ENCODE measurements around the gene MAP3K20. TPM values are rescaled to one million over a fixed set of nuclear protein-coding genes. Genes with fewer than 3 reads are reported as not detected.

The MAP3K20 gene
- total RNA-seq, 1 donor from 2014 or later: 11.8 TPM

DNA sequence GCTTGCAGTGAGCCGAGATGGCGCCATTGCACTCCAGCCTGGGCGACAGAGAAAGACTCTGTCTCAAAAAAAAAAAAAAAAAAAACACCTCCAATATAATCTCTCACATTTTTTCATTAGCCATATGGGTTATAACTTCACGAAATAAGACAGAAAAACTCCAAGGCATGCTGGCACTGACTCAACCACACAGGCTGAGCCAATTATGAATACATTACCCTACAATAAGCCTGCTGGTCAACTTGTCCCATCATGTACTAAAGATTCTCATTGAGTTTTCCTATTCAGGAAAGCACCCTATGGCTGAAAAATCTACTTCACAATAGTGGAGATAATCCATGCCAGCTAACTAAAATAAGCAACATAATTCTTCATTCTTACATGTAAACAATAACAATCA is 12.8 kb upstream of the MAP3K20 start:
- H3K4me1 Mint-ChIP-seq (ENCODE audit: unreplicated experiment): no peaks in the 10 kb centered on the region
- H3K27me3 Mint-ChIP-seq (ENCODE audit: unreplicated experiment): no peaks in the 10 kb centered on the region
- H3K27ac Mint-ChIP-seq (ENCODE audit: unreplicated experiment): no peak overlapping the region
- TF ChIP-seq, protein P1, sequence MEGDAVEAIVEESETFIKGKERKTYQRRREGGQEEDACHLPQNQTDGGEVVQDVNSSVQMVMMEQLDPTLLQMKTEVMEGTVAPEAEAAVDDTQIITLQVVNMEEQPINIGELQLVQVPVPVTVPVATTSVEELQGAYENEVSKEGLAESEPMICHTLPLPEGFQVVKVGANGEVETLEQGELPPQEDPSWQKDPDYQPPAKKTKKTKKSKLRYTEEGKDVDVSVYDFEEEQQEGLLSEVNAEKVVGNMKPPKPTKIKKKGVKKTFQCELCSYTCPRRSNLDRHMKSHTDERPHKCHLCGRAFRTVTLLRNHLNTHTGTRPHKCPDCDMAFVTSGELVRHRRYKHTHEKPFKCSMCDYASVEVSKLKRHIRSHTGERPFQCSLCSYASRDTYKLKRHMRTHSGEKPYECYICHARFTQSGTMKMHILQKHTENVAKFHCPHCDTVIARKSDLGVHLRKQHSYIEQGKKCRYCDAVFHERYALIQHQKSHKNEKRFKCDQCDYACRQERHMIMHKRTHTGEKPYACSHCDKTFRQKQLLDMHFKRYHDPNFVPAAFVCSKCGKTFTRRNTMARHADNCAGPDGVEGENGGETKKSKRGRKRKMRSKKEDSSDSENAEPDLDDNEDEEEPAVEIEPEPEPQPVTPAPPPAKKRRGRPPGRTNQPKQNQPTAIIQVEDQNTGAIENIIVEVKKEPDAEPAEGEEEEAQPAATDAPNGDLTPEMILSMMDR (IDR thresholded peaks at IDR 0.05; ENCODE audit: unreplicated experiment): no peak
- DNase-seq (ENCODE audit: low spot score): no peak
- H3K9me3 Mint-ChIP-seq (ENCODE audit: unreplicated experiment): no peaks in the 10 kb centered on the region
- H3K36me3 Mint-ChIP-seq (ENCODE audit: low read depth, unreplicated experiment): no peaks in the 10 kb centered on the region
- no peak overlapping the region for H3K4me3 Mint-ChIP-seq (ENCODE audit: unreplicated experiment)

DNA sequence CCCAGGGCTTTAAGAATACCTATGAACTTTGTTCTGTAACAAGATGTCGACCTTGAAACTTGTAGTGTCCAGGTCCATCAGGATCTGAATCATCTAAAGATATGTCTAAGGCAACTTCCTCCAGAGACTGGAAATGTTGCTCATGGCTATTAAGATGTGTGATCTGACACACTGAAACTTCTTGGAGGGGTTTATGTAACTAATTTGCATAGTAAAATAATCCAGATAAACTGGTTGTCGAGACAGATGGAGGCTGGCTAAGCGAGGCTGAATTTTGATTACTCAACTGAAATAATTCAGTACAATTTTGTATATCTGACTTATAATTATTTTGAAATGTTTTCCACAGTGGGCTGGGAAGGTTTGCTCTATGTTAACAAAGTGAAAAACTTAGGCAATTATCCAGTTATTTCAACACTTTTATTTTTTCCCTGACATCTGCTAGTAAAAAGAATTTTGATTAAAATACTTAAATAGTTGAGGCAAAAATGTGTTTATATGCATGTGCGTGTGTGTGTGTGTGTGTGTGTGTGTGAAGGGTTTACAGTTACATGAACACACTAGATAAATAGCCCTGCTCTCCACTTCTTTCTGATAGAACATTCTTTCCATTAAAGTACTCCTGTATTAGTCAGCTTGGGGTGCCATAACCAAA is 11.4 kb upstream of the MAP3K20 start:
- Mint-ChIP-seq H3K27ac (ENCODE audit: unreplicated experiment) (no peak overlapping the region), H3K4me3 (ENCODE audit: unreplicated experiment) (no peak overlapping the region), H3K36me3 (ENCODE audit: low read depth, unreplicated experiment) (no peaks in the 10 kb centered on the region), H3K27me3 (ENCODE audit: unreplicated experiment) (no peaks in the 10 kb centered on the region), H3K9me3 (ENCODE audit: unreplicated experiment) (no peaks in the 10 kb centered on the region), H3K4me1 (ENCODE audit: unreplicated experiment) (no peaks in the 10 kb centered on the region)
- TF ChIP-seq, protein P1 (IDR thresholded peaks at IDR 0.05; ENCODE audit: unreplicated experiment): no peak
- no peak for DNase-seq (ENCODE audit: low spot score)

DNA sequence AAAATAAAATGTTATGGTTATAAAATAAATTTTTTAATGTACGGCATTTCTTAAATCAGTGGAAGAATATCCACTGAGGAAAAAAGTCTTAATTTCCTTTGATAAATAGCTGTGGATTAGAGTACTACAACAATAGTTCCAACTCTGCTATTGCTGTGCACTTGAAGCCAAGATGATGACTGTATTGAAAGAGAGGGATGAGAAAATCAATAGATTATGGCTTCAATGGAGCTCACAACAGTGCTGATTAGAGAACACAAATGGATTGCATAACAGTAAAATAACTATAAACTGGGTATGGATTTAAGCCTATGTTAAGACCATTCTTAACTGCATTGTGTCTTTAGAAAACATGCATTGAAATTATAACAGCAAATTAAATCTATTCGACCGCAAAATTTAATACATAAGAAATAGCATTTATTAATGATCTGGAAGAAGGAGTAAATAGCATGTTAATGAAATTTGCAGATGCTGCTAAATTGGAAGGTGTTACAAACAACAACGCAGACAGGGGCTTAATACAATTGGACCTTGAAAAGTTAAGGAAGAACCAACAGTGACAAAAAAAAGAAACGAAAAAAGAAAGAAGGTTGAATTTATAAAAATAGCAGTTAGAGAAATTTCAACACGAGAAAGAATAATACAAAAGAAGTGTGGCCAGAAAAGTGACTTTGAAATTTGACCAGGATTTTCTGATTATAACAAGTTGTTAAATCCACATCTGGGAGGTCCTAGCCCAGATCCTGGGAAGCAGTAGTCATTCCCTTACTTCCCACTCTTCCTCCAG is 8.6 kb upstream of the MAP3K20 start:
- Mint-ChIP-seq H3K27ac (ENCODE audit: unreplicated experiment) (no peak overlapping the region), H3K36me3 (ENCODE audit: low read depth, unreplicated experiment) (no peaks in the 10 kb centered on the region), H3K27me3 (ENCODE audit: unreplicated experiment) (no peaks in the 10 kb centered on the region), H3K4me1 (ENCODE audit: unreplicated experiment) (no peaks in the 10 kb centered on the region), H3K9me3 (ENCODE audit: unreplicated experiment) (no peaks in the 10 kb centered on the region), H3K4me3 (ENCODE audit: unreplicated experiment) (no peak overlapping the region)
- TF ChIP-seq, protein P1 (IDR thresholded peaks at IDR 0.05; ENCODE audit: unreplicated experiment): no peak
- DNase-seq (ENCODE audit: low spot score): no peak

DNA sequence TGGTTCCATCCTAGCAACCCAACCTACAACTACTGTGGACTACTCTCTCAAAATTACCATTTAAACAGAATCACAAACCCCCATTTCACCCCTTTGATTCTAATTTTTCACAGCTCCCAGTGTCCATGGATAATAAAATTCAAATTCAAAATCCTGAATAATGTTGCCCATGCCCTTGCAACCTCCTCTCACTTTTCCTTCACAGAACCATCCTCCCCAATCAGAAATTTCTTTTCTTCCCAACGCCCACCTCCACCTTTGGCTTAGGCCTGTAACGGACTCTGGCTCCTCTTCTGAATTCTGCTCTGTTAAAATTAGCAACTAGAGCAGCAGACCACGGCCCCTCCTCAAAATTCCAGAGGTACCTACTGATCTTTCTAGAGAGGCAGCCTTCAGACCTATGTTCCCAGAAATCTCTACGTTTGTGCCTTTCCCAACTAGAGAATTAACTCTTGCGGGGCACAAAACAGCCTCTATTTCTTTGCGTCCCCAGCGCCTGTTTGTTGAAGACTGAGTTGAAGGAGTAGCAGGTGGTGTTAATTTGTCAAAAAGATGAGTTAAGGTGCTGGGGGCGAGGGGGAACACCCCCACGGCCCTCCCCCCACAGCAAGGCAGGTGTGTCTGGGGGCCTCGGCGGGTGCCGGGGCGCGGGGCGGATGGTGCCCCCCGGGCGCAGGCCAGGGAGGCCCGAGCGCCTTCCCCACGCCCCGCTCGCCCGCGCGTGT is 428 bp upstream of the MAP3K20 start:
- TF ChIP-seq, protein P1 (IDR thresholded peaks at IDR 0.05; ENCODE audit: unreplicated experiment): no peak
- peaks cover 10% of the 10 kb centered on the region for H3K4me1 Mint-ChIP-seq (ENCODE audit: unreplicated experiment)
- peak overlapping the region; percentile 93 for H3K4me3 Mint-ChIP-seq (ENCODE audit: unreplicated experiment)
- H3K9me3 Mint-ChIP-seq (ENCODE audit: unreplicated experiment): no peaks in the 10 kb centered on the region
- H3K27me3 Mint-ChIP-seq (ENCODE audit: unreplicated experiment): peaks cover 2% of the 10 kb centered on the region
- DNase-seq (ENCODE audit: low spot score): peak; percentile 4
- peak overlapping the region; percentile 33 for H3K27ac Mint-ChIP-seq (ENCODE audit: unreplicated experiment)
- H3K36me3 Mint-ChIP-seq (ENCODE audit: low read depth, unreplicated experiment): no peaks in the 10 kb centered on the region
